Calu3 (cell line): ENCODE measurements around the gene NRL. TPM values are rescaled to one million over a fixed set of nuclear protein-coding genes. Genes with fewer than 3 reads are reported as not detected.
A peak's percentile ranks its signal among the peaks of the same experiment; 100 is the strongest.

Experiments used
- BruUV-seq: library from RNA; stranded (reverse); fragments of 400-500 nt; replicated peaks from 2 replicates; lab custom pipeline; 2021; lab: Mats Ljungman, UMichigan
- CTCF ChIA-PET: fragments of 300-600 bp; sonication (Branson Sonifier 250); formaldehyde crosslinking; loops from one replicate; lab custom pipeline; 2022; ENCODE audit warnings: antibody characterized with exemption; lab: Charles Lee
- DNase-seq: peaks from one replicate; pipeline ENCODE4 v3.0.0; 2022
- H3K27ac Mint-ChIP-seq: one replicate; pipeline ENCODE4 v1.8.0; 2022; ENCODE audit warnings: mixed read lengths; ENCODE audit not compliant: unreplicated experiment
- H3K27me3 Mint-ChIP-seq: one replicate; pipeline ENCODE4 v1.8.0; 2022; ENCODE audit warnings: mixed read lengths; ENCODE audit not compliant: unreplicated experiment
- H3K36me3 Mint-ChIP-seq: one replicate; pipeline ENCODE4 v1.8.0; 2022; ENCODE audit warnings: mild to moderate bottlenecking, moderate library complexity, mixed read lengths; ENCODE audit not compliant: insufficient read depth, unreplicated experiment
- H3K4me1 Mint-ChIP-seq: one replicate; pipeline ENCODE4 v1.8.0; 2022; ENCODE audit warnings: mild to moderate bottlenecking, low read depth, mixed read lengths; ENCODE audit not compliant: unreplicated experiment
- H3K4me3 Mint-ChIP-seq: one replicate; pipeline ENCODE4 v1.8.0; 2022; ENCODE audit warnings: mild to moderate bottlenecking, low read depth, moderate library complexity, mixed read lengths; ENCODE audit not compliant: unreplicated experiment
- H3K9me3 Mint-ChIP-seq: one replicate; pipeline ENCODE4 v1.8.0; 2022; ENCODE audit warnings: low read depth, mixed read lengths; ENCODE audit not compliant: unreplicated experiment
- CTCF ChIP-seq: fragments of 200-600 bp; IDR thresholded peaks from one replicate; pipeline ENCODE4 v1.8.0; 2022; ENCODE audit warnings: antibody characterized with exemption; ENCODE audit not compliant: unreplicated experiment
- intact Hi-C: fragments of 100-400 bp; cut with micrococcal nuclease; formaldehyde crosslinking; loops from one replicate; pipeline ENCODE4 v1.10.0; 2022; ENCODE audit not compliant: unreplicated experiment
- total RNA-seq: library from RNA; stranded (reverse); gene quantifications from 2 replicates; pipeline ENCODE4 v1.2.3, GENCODE V29; 2022

Gene NRL
- total RNA-seq, 1 experiment from 2014 or later, result 2.3 TPM

DNA sequence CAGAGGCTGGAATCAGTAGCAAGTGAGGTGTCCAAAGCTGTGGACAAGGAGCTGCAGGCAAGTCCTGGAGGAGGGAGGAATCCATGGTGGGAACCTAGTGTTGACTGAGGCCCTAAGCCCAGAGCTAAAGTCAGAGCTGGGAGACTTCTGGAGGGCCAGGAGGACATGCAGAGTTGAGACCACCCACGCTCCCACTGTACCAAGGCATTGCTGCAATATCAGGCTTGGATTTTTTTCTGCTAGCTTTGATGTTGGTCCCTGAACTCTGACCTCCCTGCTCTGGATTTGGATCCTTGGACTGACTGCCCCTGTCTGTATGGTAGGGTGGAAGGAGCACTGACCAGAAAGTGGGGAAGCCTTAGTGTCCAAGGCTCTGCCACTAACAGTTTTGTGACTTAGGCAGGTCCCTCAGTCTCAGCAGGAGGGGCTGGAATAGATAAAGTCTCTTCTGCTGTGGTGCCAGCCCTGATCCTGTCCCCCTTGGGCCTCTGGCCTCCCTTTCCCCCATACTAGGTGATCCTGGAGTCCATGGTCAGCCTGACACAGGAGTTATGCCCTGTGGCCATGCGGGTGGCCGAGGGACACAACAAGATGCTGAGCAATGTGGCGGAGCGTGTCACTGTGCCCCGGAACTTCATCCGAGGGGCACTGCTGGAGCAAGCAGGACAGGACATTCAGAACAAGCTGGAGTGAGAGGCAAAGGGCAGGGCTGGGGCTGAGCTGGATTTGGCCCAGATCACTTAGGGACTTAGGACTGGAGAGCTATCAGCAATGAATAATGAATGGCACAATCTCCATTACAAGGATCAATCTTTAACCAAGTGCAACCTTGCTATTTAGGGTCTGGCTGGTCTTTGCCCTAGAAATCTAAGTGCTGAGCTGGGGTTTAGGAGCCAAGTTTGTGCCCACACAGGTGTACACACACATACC is 53.5 kb downstream of the NRL start:
- no peaks in the 10 kb centered on the region for H3K4me1 Mint-ChIP-seq
- CTCF ChIA-PET, result interaction anchor here (0.5 kb wide), 1 partner anchor 220 kb away, joined by 3 read pairs; no protein-coding TSS in a partner anchor
- DNase-seq, result no peak
- intact Hi-C loops, result no loop called here
- H3K9me3 Mint-ChIP-seq, result no peaks in the 10 kb centered on the region
- peaks cover 67% of the 10 kb centered on the region for H3K27me3 Mint-ChIP-seq
- no peak overlapping the region for H3K27ac Mint-ChIP-seq
- H3K36me3 Mint-ChIP-seq, result no peaks in the 10 kb centered on the region
- H3K4me3 Mint-ChIP-seq, result no peak overlapping the region
- no TSS peak for BruUV-seq
- TF ChIP-seq CTCF, result no peak

DNA sequence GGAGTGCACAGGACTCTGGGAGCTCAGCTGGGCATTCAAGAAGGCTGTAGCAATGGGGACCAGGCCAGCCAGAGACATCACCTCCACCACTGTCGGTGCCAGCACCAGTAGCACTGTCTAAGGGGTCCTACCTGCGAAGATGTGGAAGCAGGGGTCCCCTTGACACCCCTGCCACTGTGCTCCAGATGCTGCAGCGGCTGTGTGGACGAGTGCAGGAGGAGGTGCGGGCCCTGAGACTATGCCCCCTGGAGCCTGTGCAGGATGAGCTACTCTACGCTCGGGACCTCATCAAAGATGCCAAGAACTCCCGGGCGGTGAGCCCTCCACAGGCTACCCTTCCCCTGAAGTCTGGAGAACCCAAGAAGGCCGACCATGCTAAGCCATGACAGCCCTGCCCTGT is 54.3 kb downstream of the NRL start:
- no peak for DNase-seq
- intact Hi-C loops, result no loop called here
- no TSS peak for BruUV-seq
- peaks cover 67% of the 10 kb centered on the region for H3K27me3 Mint-ChIP-seq
- CTCF ChIA-PET, result no interaction called here
- no peaks in the 10 kb centered on the region for H3K9me3 Mint-ChIP-seq
- no peaks in the 10 kb centered on the region for H3K4me1 Mint-ChIP-seq
- no peak overlapping the region for H3K27ac Mint-ChIP-seq
- TF ChIP-seq CTCF, result no peak
- H3K4me3 Mint-ChIP-seq, result no peak overlapping the region
- H3K36me3 Mint-ChIP-seq, result no peaks in the 10 kb centered on the region

DNA sequence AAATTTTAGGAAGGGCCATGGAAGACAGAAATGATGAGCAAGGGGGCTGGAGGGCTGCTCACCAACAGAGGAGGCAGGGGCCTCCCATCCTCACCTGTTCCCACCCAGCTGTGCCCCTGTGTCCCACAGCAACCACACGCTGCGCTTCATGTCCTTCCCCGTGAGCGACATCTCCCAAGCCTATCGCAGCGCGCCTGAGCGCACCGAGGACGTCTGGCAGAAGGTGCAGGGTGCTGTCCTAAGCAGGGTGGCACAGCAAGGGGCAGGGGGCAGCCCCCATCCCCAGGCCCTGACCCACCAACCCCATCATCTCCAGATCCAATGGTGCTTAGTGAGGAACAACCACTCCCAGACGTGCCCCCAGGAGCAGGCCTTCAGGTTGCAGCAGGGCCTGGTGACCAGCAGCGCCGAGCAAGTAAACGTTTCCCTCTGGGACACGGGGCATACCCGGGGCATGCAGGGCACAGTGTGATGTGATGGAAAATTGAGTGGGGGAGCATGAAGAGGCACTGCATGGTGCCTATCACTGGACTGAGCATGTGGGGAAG is 54.8 kb downstream of the NRL start:
- no peak overlapping the region for H3K27ac Mint-ChIP-seq
- CTCF ChIA-PET, result no interaction called here
- intact Hi-C loops, result no loop called here
- no peak overlapping the region for H3K4me3 Mint-ChIP-seq
- no peaks in the 10 kb centered on the region for H3K9me3 Mint-ChIP-seq
- TF ChIP-seq CTCF, result no peak
- no TSS peak for BruUV-seq
- H3K36me3 Mint-ChIP-seq, result no peaks in the 10 kb centered on the region
- DNase-seq, result no peak
- no peaks in the 10 kb centered on the region for H3K4me1 Mint-ChIP-seq
- H3K27me3 Mint-ChIP-seq, result peaks cover 67% of the 10 kb centered on the region

- Mint-ChIP-seq H3K36me3 (no peaks in the 10 kb centered on the region), H3K27me3 (peaks cover 67% of the 10 kb centered on the region), H3K9me3 (no peaks in the 10 kb centered on the region), H3K27ac (peak overlapping the region; percentile 62), H3K4me3 (no peak overlapping the region), H3K4me1 (no peaks in the 10 kb centered on the region)
- DNase-seq, result no peak
- CTCF ChIA-PET, result interaction anchor here (0.9 to 4.0 kb wide), 5 partner anchors 33 to 102 kb away, joined by 3 to 68 read pairs (median 12); partner anchors contain the start of genes DCAF11, IRF9, NRL and PCK2
- intact Hi-C loops, result loop anchor here (1.0 kb wide), 2 partner anchors 31 to 49 kb away; no protein-coding TSS in a partner anchor
- no peak for TF ChIP-seq CTCF
- no TSS peak for BruUV-seq
These were observed 55.7 kb downstream of the NRL start for GRCh38 chr14:24058951-24059475.
